Measurements from ENCODE around the gene ARFGEF3.

- TF ChIP-seq, protein P1, sequence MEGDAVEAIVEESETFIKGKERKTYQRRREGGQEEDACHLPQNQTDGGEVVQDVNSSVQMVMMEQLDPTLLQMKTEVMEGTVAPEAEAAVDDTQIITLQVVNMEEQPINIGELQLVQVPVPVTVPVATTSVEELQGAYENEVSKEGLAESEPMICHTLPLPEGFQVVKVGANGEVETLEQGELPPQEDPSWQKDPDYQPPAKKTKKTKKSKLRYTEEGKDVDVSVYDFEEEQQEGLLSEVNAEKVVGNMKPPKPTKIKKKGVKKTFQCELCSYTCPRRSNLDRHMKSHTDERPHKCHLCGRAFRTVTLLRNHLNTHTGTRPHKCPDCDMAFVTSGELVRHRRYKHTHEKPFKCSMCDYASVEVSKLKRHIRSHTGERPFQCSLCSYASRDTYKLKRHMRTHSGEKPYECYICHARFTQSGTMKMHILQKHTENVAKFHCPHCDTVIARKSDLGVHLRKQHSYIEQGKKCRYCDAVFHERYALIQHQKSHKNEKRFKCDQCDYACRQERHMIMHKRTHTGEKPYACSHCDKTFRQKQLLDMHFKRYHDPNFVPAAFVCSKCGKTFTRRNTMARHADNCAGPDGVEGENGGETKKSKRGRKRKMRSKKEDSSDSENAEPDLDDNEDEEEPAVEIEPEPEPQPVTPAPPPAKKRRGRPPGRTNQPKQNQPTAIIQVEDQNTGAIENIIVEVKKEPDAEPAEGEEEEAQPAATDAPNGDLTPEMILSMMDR (IDR thresholded peaks at IDR 0.05): no peak
- TF ChIP-seq POLR2A (IDR thresholded peaks at IDR 0.05): no peak
Measured at GRCh38 chr6:138331444-138331843, 169.7 kb downstream of the ARFGEF3 start.

All from heart left ventricle (tissue), 13 donors.